GM10266 (cell line): ENCODE measurements around the gene PTER.

Experiments used
- DNase-seq: peaks from one replicate; pipeline ENCODE4 v3.0.0; 2012; ENCODE audit errors: extremely low spot score
- TF ChIP-seq, protein P1 (sequence below): IDR thresholded peaks from 2 replicates; pipeline ENCODE4 v1.5.1; 2012; ENCODE audit warnings: mild to moderate bottlenecking, low read depth; ENCODE audit not compliant: control insufficient read depth, insufficient read depth; ENCODE audit errors: missing control alignments

Gene PTER

GRCh38 chr10:16442914-16443313 lies 6.1 kb downstream of the PTER start:
- DNase-seq: no peak
- TF ChIP-seq, protein P1, sequence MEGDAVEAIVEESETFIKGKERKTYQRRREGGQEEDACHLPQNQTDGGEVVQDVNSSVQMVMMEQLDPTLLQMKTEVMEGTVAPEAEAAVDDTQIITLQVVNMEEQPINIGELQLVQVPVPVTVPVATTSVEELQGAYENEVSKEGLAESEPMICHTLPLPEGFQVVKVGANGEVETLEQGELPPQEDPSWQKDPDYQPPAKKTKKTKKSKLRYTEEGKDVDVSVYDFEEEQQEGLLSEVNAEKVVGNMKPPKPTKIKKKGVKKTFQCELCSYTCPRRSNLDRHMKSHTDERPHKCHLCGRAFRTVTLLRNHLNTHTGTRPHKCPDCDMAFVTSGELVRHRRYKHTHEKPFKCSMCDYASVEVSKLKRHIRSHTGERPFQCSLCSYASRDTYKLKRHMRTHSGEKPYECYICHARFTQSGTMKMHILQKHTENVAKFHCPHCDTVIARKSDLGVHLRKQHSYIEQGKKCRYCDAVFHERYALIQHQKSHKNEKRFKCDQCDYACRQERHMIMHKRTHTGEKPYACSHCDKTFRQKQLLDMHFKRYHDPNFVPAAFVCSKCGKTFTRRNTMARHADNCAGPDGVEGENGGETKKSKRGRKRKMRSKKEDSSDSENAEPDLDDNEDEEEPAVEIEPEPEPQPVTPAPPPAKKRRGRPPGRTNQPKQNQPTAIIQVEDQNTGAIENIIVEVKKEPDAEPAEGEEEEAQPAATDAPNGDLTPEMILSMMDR: no peak

- DNase-seq: no peak
- TF ChIP-seq, protein P1: no peak
Measured at GRCh38 chr10:16445770-16446469, 9.1 kb downstream of the PTER start.

- DNase-seq: no peak
- TF ChIP-seq, protein P1: no peak
Measured at GRCh38 chr10:16449454-16449853, 12.6 kb downstream of the PTER start.

DNA sequence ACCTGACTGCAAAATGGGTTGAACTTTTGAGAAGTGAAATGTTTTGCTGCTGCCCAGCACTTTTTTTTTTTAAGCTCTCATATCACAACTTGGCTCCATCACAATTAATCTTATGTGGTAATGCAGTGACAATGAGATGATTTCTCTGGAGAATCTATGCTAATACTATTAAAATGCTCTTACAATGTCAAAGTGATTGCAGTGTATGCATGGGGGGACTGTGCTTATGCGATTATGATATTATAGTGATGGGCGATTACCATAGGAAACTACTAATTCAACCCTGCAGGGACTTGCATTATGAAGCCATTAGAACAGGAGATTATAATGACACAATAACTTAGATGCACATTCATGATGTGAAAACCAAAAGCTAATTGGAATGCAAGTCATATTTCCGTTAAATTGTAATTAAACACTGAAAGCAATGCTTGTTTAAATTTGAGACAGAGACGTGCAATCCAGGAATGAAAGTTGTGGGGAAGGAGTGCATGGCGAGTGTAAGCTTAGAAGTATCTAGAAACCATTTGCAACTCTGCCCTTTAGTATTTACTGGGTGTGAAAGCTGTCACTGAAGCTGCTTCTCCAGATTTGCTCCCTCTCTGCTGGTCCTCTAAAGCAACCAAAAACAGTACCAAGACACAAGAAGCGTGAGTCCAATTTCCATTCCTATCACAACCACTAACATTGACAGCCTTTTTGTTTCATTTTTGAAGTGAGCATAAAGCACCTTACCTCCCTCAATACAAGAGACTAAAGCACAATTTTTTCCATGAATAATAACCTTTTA lies 21.6 kb downstream of the PTER start:
- DNase-seq: no peak
- TF ChIP-seq, protein P1: no peak

GRCh38 chr10:16459423-16459939 lies 22.7 kb downstream of the PTER start:
- no peak for DNase-seq
- TF ChIP-seq, protein P1: no peak

GRCh38 chr10:16466001-16466400 lies 29.2 kb downstream of the PTER start:
- DNase-seq: no peak
- TF ChIP-seq, protein P1: no peak

- no peak for DNase-seq
Measured at GRCh38 chr10:16470747-16471146, 33.9 kb downstream of the PTER start.

More at GRCh38 chr10:16470747-16471146, 33.9 kb downstream of the PTER start:
- TF ChIP-seq, protein P1: no peak
